Measurements from ENCODE around the gene TMEM229B. TPM values are rescaled to one million over a fixed set of nuclear protein-coding genes. Genes with fewer than 3 reads are reported as not detected.

Gene TMEM229B
- total and polyA plus RNA-seq, 2 of the 4 experiments (the other 2 are of a cell fraction): under 0.01 TPM; not detected in 1

GRCh38 chr14:67525389-67525788, 36.9 kb upstream of the TMEM229B start:
- intact Hi-C loops (cut with micrococcal nuclease): loop anchor here (5.0 kb wide), 1 partner anchor 142 kb away; no protein-coding TSS in a partner anchor
- no peak overlapping the region for H2AFZ ChIP-seq (replicated peaks; ENCODE audit: low read length, poor library complexity)
- DNase-seq (no peak), ATAC-seq (ENCODE audit: low read depth) (no peak)
- no peaks in the 10 kb centered on the region for H3K9me1 ChIP-seq (ENCODE audit: insufficient read depth, low read length)
- no peak overlapping the region for H2BK20ac ChIP-seq (ENCODE audit: low read depth, low read length)
- H4K20me1 ChIP-seq (ENCODE audit: insufficient read depth, low read length): no peaks in the 10 kb centered on the region
- ChIA-PET POLR2A (ENCODE audit: unreplicated experiment) (interaction anchor here (0.6 kb wide), 1 partner anchor 93 kb away, joined by 3 read pairs; no protein-coding TSS in a partner anchor), CTCF (interaction anchor here (1.1 to 2.2 kb wide), 2 partner anchors 16 to 46 kb away, joined by 4 to 28 read pairs; no protein-coding TSS in a partner anchor)
- TF ChIP-seq BHLHE40 (IDR thresholded peaks at IDR 0.05; ENCODE audit: low read depth, low read length) (no peak), CTCF (conservative IDR thresholded peaks at IDR 0.05; ENCODE audit: low read depth, low read length) (no peak), CHD1 (IDR thresholded peaks at IDR 0.05; ENCODE audit: low read depth, low read length) (no peak), RCOR1 (IDR thresholded peaks at IDR 0.05; ENCODE audit: insufficient replicate concordance, low read length) (no peak), MAFK (IDR thresholded peaks at IDR 0.05; ENCODE audit: low read depth, low read length) (peak; percentile 83), SMC3 (IDR thresholded peaks at IDR 0.05; ENCODE audit: low read depth, low read length) (no peak), MXI1 (IDR thresholded peaks at IDR 0.05; ENCODE audit: borderline replicate concordance, low read depth, low read length) (no peak), FOS (IDR thresholded peaks at IDR 0.05; ENCODE audit: low read depth, low read length) (no peak), NFE2L2 (IDR thresholded peaks at IDR 0.05; ENCODE audit: low read depth, low read length) (no peak)
- H3K79me1 ChIP-seq (ENCODE audit: low read depth in 1 of 2, low read length in 2 of 2): no peaks in the 10 kb centered on the region
- no peak overlapping the region for H4K5ac ChIP-seq (ENCODE audit: low read depth, low read length)
- no peak overlapping the region for H3K9ac ChIP-seq (ENCODE audit: low read depth, low read length)
- dilution Hi-C loops (cut with HindIII; ENCODE audit: low sequenced_read_pairs, unreplicated experiment): no loop called here
- no peak overlapping the region for H3K23ac ChIP-seq (ENCODE audit: low read depth, low read length)
- no peak overlapping the region for H3K18ac ChIP-seq (ENCODE audit: low read depth, low read length)
- BruUV-seq (replicated peaks): no TSS peak
- no peak overlapping the region for H2AK9ac ChIP-seq (replicated peaks; ENCODE audit: low read depth, low read length, poor library complexity)
- H3K27ac ChIP-seq (ENCODE audit: insufficient read depth, low read length): no peak overlapping the region
- H2BK120ac ChIP-seq (ENCODE audit: low read depth, low read length): no peak overlapping the region
- in situ Hi-C loops (cut with MboI; ENCODE audit: low sequenced_read_pairs): no loop called here
- H4K8ac ChIP-seq (ENCODE audit: low read depth in 2 of 2, low read length in 2 of 2): no peak overlapping the region
- H3K27me3 ChIP-seq (ENCODE audit: control insufficient read depth, insufficient read depth, low read length): peaks cover 53% of the 10 kb centered on the region
- no peaks in the 10 kb centered on the region for H3K4me1 ChIP-seq (ENCODE audit: control insufficient read depth, insufficient read depth, low read length)
- H2BK5ac ChIP-seq (ENCODE audit: low read depth, low read length, poor library complexity, severe bottlenecking): no peak overlapping the region
- no peak overlapping the region for H3K4ac ChIP-seq (ENCODE audit: low read depth, low read length)
- H3K9me3 ChIP-seq (ENCODE audit: control insufficient read depth, insufficient read depth, low read length): no peaks in the 10 kb centered on the region
- no peak overlapping the region for H4K91ac ChIP-seq (ENCODE audit: insufficient read depth, low read depth, low read length)
- H2AK5ac ChIP-seq (ENCODE audit: low read depth, low read length): no peak overlapping the region
- H3K4me3 ChIP-seq (ENCODE audit: insufficient read depth, low read depth, low read length): no peak overlapping the region
- no peak overlapping the region for H3K14ac ChIP-seq (replicated peaks; ENCODE audit: low read depth, low read length)
- no peaks in the 10 kb centered on the region for H3K36me3 ChIP-seq (ENCODE audit: control insufficient read depth, insufficient read depth, low read length)
- no CpG with 5 or more reads among the region's 4 CpGs for WGBS, 2 experiments (ENCODE audit: extremely low coverage in 2 of 2, insufficient read length in 1 of 2)
- H2BK15ac ChIP-seq (ENCODE audit: low read depth, low read length): no peak overlapping the region
- no peak overlapping the region for H3K56ac ChIP-seq (ENCODE audit: extremely low read depth, insufficient read depth, low read length)
- no peak overlapping the region for H3K4me2 ChIP-seq (ENCODE audit: low read depth, low read length)
